ENCODE results near the gene RAD51D. TPM values are rescaled to one million over a fixed set of nuclear protein-coding genes. Genes with fewer than 3 reads are reported as not detected.
A peak's percentile ranks its signal among the peaks of the same experiment; 100 is the strongest.

The RAD51D gene
- total and polyA plus RNA-seq, 10 of the 15 experiments (the other 5 are each of a cell fraction or from before 2014, with no cell fraction given): 2.6 to 29.3 (median 13.5) TPM

DNA sequence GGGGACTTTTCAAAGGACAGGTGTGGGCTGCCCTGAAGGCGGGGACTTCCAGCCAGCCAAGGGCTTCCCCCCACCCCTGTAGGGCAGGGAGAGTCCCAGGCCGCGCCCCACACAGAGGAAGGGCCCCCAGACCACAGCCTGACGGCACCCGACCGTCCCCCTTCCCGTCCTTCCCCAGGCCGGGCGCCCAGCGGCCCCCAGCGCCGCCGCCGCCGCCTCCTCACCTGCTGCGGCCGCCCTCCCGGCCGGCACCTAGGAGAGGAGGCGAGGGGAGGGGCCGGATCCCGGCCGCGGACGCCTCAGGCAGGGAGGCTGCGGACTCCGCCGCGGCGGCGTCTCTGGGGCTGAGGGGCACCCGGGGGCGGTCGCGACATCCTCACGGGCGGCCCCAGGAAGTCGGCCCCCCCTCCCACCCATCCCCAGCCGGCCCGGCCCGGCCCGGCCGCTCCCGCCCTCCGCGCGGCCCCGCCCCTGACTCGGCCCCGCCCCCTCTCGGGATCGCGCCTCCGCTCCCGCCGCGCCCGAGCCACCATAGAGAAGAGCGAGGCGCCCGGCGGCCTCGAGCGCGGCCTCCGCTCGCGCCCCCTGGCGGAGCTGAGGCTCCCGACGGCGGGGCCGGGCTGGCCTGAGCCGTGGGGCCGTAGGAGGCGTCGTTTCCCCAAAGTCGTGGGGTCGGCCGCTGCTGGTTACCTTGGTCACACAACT is 30.6 kb downstream of the RAD51D start (continued):
- TF ChIP-seq, protein P1, sequence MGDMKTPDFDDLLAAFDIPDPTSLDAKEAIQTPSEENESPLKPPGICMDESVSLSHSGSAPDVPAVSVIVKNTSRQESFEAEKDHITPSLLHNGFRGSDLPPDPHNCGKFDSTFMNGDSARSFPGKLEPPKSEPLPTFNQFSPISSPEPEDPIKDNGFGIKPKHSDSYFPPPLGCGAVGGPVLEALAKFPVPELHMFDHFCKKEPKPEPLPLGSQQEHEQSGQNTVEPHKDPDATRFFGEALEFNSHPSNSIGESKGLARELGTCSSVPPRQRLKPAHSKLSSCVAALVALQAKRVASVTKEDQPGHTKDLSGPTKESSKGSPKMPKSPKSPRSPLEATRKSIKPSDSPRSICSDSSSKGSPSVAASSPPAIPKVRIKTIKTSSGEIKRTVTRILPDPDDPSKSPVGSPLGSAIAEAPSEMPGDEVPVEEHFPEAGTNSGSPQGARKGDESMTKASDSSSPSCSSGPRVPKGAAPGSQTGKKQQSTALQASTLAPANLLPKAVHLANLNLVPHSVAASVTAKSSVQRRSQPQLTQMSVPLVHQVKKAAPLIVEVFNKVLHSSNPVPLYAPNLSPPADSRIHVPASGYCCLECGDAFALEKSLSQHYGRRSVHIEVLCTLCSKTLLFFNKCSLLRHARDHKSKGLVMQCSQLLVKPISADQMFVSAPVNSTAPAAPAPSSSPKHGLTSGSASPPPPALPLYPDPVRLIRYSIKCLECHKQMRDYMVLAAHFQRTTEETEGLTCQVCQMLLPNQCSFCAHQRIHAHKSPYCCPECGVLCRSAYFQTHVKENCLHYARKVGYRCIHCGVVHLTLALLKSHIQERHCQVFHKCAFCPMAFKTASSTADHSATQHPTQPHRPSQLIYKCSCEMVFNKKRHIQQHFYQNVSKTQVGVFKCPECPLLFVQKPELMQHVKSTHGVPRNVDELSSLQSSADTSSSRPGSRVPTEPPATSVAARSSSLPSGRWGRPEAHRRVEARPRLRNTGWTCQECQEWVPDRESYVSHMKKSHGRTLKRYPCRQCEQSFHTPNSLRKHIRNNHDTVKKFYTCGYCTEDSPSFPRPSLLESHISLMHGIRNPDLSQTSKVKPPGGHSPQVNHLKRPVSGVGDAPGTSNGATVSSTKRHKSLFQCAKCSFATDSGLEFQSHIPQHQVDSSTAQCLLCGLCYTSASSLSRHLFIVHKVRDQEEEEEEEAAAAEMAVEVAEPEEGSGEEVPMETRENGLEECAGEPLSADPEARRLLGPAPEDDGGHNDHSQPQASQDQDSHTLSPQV (IDR thresholded peaks at IDR 0.05): peak; percentile 57; the same call in 1 of the 2 replicates
- 0 out of 2 replicates have a peak, but pooled peaks have one; percentile 16 for TF ChIP-seq SMAD5 (IDR thresholded peaks at IDR 0.05; ENCODE audit: low read depth)
- TF ChIP-seq BRCA1 (IDR thresholded peaks at IDR 0.05; ENCODE audit: low read depth, low read length): no peak
- peak; percentile 87 for TF ChIP-seq YY1 (IDR thresholded peaks at IDR 0.05; ENCODE audit: low read depth, low read length)

DNA sequence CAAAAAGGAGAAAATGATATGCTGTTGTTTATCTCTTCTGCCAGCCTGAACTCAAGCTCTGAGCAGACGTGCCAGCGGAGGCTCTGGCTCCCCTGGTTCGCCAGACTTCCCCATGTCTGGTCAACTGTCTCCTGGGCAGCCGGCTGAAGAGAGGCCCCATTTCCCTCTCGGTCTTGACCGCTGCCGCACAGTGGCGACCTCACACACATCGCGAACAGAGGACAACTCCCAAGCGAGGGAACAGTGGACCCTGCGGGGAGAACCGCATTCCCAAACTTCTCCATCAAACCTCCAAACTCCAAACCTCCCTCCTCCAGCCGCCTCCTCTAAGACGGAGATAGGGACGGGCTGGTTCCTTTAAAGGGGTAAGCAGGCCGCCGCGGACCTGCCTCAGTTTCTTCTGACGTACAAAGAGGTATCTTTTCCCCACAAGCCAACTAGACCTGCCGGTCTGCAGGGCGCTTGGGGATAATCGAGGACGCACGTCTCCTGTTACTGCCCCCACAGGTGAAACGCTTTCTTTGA is 31.2 kb downstream of the RAD51D start:
- ChIA-PET SMC1A (ENCODE audit: uncharacterized antibody, unreplicated experiment) (interaction anchor here (1.0 to 14.7 kb wide), 7 partner anchors 9 to 69 kb away, joined by 3 to 534 read pairs (median 4); partner anchors contain the start of genes RAD51D and RFFL), CTCF (interaction anchor here (0.8 to 3.0 kb wide), 6 partner anchors 10 to 47 kb away, joined by 3 to 23 read pairs (median 6); partner anchors contain the start of gene RFFL), POLR2A (interaction anchor here (1.0 to 5.0 kb wide), 5 partner anchors 9 to 44 kb away, joined by 4 to 115 read pairs (median 13); partner anchors contain the start of gene RFFL), RAD21 (ENCODE audit: unreplicated experiment) (interaction anchor here (1.1 to 17.8 kb wide), 7 partner anchors 9 to 108 kb away, joined by 3 to 452 read pairs (median 5); partner anchors contain the start of genes LIG3 and RFFL)
- FAIRE-seq (peak; percentile 56), ATAC-seq (peak; percentile 48), DNase-seq (ENCODE audit: low read depth, low spot score) (no peak)
- H3K4me1 ChIP-seq (ENCODE audit: control insufficient read depth, insufficient read depth, low read length): peaks cover 12% of the 10 kb centered on the region
- H3K79me2 ChIP-seq (ENCODE audit: control insufficient read depth, insufficient read depth, low read length): peaks cover 53% of the 10 kb centered on the region
- H3K9me3 ChIP-seq (replicated peaks; ENCODE audit: control insufficient read depth, insufficient read depth, low read length): no peaks in the 10 kb centered on the region
- peak overlapping the region; percentile 80 for H3K4me3 ChIP-seq
- no peaks in the 10 kb centered on the region for H3K27me3 ChIP-seq (replicated peaks in 1 of 2; ENCODE audit: control insufficient read depth in 2 of 2, insufficient read depth in 2 of 2, low read length in 1 of 2)
- H4K20me1 ChIP-seq (ENCODE audit: control insufficient read depth, insufficient read depth): no peaks in the 10 kb centered on the region
- WGBS (ENCODE audit: insufficient coverage, insufficient replicate concordance, low lambda C conversion rate, missing lambda C conversion rate): 2% methylated on average over 26 of the region's 26 CpGs
- BruUV-seq (replicated peaks): TSS peak; percentile 66
- H3K36me3 ChIP-seq (ENCODE audit: control insufficient read depth in 2 of 2, insufficient read depth in 2 of 2, low read length in 1 of 2): no peaks in the 10 kb centered on the region; a peak in 1 of 4 replicates
- H3K27ac ChIP-seq (ENCODE audit: control insufficient read depth, insufficient read depth): peak overlapping the region; percentile 96
- intact Hi-C loops (cut with micrococcal nuclease; ENCODE audit: unreplicated experiment) (loop anchor here (1.0 to 5.0 kb wide), 3 partner anchors 25 to 106 kb away; partner anchors contain the start of genes LIG3, RAD51D and RFFL), in situ Hi-C loops (cut with MboI) (no loop called here)
- peak overlapping the region; percentile 73 for H3K4me2 ChIP-seq (ENCODE audit: control insufficient read depth, insufficient read depth)
- H2AFZ ChIP-seq (ENCODE audit: control insufficient read depth, low read depth, low read length): peak overlapping the region; percentile 62
- H3K9ac ChIP-seq (ENCODE audit: control insufficient read depth, insufficient read depth, low read length): peak overlapping the region; percentile 95
- TF ChIP-seq HDGF (IDR thresholded peaks at IDR 0.05): peak; percentile 59; the same call in 1 of the 2 replicates
- TF ChIP-seq BHLHE40 (IDR thresholded peaks at IDR 0.05; ENCODE audit: borderline replicate concordance in 1 of 2, low read depth in 2 of 2, low read length in 1 of 2): 0 out of 4 replicates have a peak, but pooled peaks of 1 of the 2 experiments have one; percentile 31
- peak; percentile 84 for TF ChIP-seq NBN (IDR thresholded peaks at IDR 0.05)
- peak; percentile 4 for TF ChIP-seq KLF5 (IDR thresholded peaks at IDR 0.05; ENCODE audit: partially characterized antibody)
- peak; percentile 42; the same call in 1 of the 2 replicates for TF ChIP-seq YY1 (IDR thresholded peaks at IDR 0.05; ENCODE audit: low read depth, low read length)
- TF ChIP-seq, protein P2, sequence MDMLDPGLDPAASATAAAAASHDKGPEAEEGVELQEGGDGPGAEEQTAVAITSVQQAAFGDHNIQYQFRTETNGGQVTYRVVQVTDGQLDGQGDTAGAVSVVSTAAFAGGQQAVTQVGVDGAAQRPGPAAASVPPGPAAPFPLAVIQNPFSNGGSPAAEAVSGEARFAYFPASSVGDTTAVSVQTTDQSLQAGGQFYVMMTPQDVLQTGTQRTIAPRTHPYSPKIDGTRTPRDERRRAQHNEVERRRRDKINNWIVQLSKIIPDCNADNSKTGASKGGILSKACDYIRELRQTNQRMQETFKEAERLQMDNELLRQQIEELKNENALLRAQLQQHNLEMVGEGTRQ (IDR thresholded peaks at IDR 0.05; ENCODE audit: borderline replicate concordance, low read depth, low read length): no peak
- TF ChIP-seq, protein P3, sequence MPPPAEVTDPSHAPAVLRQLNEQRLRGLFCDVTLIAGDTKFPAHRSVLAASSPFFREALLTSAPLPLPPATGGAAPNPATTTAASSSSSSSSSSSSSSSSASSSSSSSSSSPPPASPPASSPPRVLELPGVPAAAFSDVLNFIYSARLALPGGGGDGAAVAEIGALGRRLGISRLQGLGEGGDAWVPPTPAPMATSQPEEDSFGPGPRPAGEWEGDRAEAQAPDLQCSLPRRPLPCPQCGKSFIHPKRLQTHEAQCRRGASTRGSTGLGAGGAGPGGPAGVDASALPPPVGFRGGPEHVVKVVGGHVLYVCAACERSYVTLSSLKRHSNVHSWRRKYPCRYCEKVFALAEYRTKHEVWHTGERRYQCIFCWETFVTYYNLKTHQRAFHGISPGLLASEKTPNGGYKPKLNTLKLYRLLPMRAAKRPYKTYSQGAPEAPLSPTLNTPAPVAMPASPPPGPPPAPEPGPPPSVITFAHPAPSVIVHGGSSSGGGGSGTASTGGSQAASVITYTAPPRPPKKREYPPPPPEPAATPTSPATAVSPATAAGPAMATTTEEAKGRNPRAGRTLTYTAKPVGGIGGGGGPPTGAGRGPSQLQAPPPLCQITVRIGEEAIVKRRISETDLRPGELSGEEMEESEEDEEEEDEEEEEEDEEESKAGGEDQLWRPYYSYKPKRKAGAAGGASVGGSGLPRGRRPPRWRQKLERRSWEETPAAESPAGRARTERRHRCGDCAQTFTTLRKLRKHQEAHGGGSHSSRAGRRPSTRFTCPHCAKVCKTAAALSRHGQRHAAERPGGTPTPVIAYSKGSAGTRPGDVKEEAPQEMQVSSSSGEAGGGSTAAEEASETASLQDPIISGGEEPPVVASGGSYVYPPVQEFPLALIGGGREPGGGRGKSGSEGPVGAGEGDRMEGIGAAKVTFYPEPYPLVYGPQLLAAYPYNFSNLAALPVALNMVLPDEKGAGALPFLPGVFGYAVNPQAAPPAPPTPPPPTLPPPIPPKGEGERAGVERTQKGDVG (CRISPR knock-in tag; IDR thresholded peaks at IDR 0.05): no peak
- TF ChIP-seq SMAD1 (IDR thresholded peaks at IDR 0.05; ENCODE audit: low read depth, partially characterized antibody): peak; percentile 77
- peak; percentile 32; the same call in 1 of the 2 replicates for TF ChIP-seq EED (IDR thresholded peaks at IDR 0.05; ENCODE audit: low read depth)
